Liver (tissue), 9 donors: ENCODE results near the gene TRIM71. TPM values are rescaled to one million over a fixed set of nuclear protein-coding genes. Genes with fewer than 3 reads are reported as not detected.

Experiments
- DNase-seq: peaks from one replicate; pipeline ENCODE4 v3.0.0-alpha.2; 2017; ENCODE audit warnings: low spot score
- H3K27ac ChIP-seq, 2 donors: one replicate each; pipeline ENCODE4 v1.7.0; 2013; ENCODE audit warnings: inconsistent platforms in 2 of 2, low read length in 2 of 2, control low read depth in 1 of 2, low read depth in 1 of 2, mild to moderate bottlenecking in 1 of 2
- H3K27me3 ChIP-seq, 4 donors: one replicate each; pipeline versions ENCODE4 v1.6.1 to v1.7.0; 2013; ENCODE audit warnings: low read length in 3 of 4, inconsistent platforms in 1 of 4, mild to moderate bottlenecking in 1 of 4, moderate library complexity in 1 of 4; ENCODE audit not compliant: control insufficient read depth in 4 of 4, insufficient read depth in 4 of 4
- H3K36me3 ChIP-seq, 4 donors: one replicate each; pipeline versions ENCODE4 v1.6.1 to v1.7.0; 2013; ENCODE audit warnings: low read length in 3 of 4, mild to moderate bottlenecking in 3 of 4, low read depth in 1 of 4, moderate library complexity in 1 of 4; ENCODE audit not compliant: control insufficient read depth in 4 of 4, insufficient read depth in 3 of 4
- H3K4me1 ChIP-seq, 4 donors: one replicate each; pipeline versions ENCODE4 v1.6.1 to v1.7.0; 2013; ENCODE audit warnings: low read length in 3 of 4, mild to moderate bottlenecking in 3 of 4, moderate library complexity in 1 of 4; ENCODE audit not compliant: control insufficient read depth in 4 of 4, insufficient read depth in 4 of 4
- H3K4me3 ChIP-seq, 3 donors: one replicate each; pipeline versions ENCODE4 v1.6.1 to v1.7.0; 2013; ENCODE audit warnings: low read length in 3 of 3, control low read depth in 1 of 3, low read depth in 1 of 3, mild to moderate bottlenecking in 1 of 3
- H3K9ac ChIP-seq, 2 donors: one replicate each; pipeline ENCODE4 v1.7.0; 2013; ENCODE audit warnings: low read length in 2 of 2, mild to moderate bottlenecking in 2 of 2, moderate library complexity in 2 of 2, control low read depth in 1 of 2, low read depth in 1 of 2
- H3K9me3 ChIP-seq, 4 donors: one replicate each; pipeline versions ENCODE4 v1.6.1 to v1.7.0; 2013; ENCODE audit warnings: low read length in 3 of 4; ENCODE audit not compliant: control insufficient read depth in 4 of 4
- ATF3 ChIP-seq: IDR thresholded peaks from 2 replicates; pipeline ENCODE4 v1.6.1; 2016; ENCODE audit warnings: antibody characterized with exemption
- CTCF ChIP-seq: fragments of 150-350 bp; IDR thresholded peaks from 2 replicates; pipeline ENCODE4 v1.5.1; 2017; ENCODE audit warnings: improper control_type of control experiment, low read depth, low read length; ENCODE audit not compliant: missing input control
- FOXA1 ChIP-seq: IDR thresholded peaks from 2 replicates; pipeline ENCODE4 v1.6.1; 2016; ENCODE audit warnings: antibody characterized with exemption
- GABPA ChIP-seq, 2 donors: IDR thresholded peaks in 1 of 2; conservative IDR thresholded peaks in 1 of 2; 2 replicates each; pipeline ENCODE4 v1.6.1; 2016; ENCODE audit warnings: antibody characterized with exemption in 2 of 2, mild to moderate bottlenecking in 1 of 2, moderate library complexity in 1 of 2
- HNF4A ChIP-seq, 2 donors: conservative IDR thresholded peaks; 2 replicates each; pipeline ENCODE4 v1.6.1; 2016; ENCODE audit warnings: antibody characterized with exemption in 2 of 2, mild to moderate bottlenecking in 2 of 2
- HNF4G ChIP-seq: IDR thresholded peaks from 2 replicates; pipeline ENCODE4 v1.6.1; 2016; ENCODE audit warnings: antibody characterized with exemption
- NR2F2 ChIP-seq: IDR thresholded peaks from 2 replicates; pipeline ENCODE4 v1.6.1; 2016; ENCODE audit warnings: antibody characterized with exemption
- RAD21 ChIP-seq, 2 donors: IDR thresholded peaks; 2 replicates each; pipeline ENCODE4 v1.6.1; 2016; ENCODE audit warnings: antibody characterized with exemption in 2 of 2, mild to moderate bottlenecking in 2 of 2
- SP1 ChIP-seq: IDR thresholded peaks from 2 replicates; pipeline ENCODE4 v1.6.1; 2018; ENCODE audit warnings: antibody characterized with exemption, mild to moderate bottlenecking
- TAF1 ChIP-seq: conservative IDR thresholded peaks from 2 replicates; pipeline ENCODE4 v1.6.1; 2016; ENCODE audit warnings: antibody characterized with exemption, mild to moderate bottlenecking
- WGBS: extraction: QIAGEN DNeasy Blood & Tissue Kit; methylation state at CpG from one replicate; pipeline ENCODE4 v1.1.7; 2013; 5-methylcytosine and 5-hydroxymethylcytosine counted together
- polyA plus RNA-seq, 2 donors: library from polyadenylated mRNA; stranded (reverse) in 1 of 2; unstranded in 1 of 2; fragments of 200-250 nt in 1 of 2; fragments of >200 nt in 1 of 2; fragmentation: Nextera tagmentation in 1 of 2; extraction: Ambion mirVana in 1 of 2; gene quantifications; one replicate each; pipeline versions ENCODE4 v1.2.1 to v1.2.3, GENCODE V29; 2013 to 2015
- total RNA-seq, 2 donors: library from RNA; depleted of rRNA; stranded (reverse); fragments of >200 nt; gene quantifications; one replicate each; pipeline ENCODE4 v1.2.3, GENCODE V29; 2014
- TF ChIP-seq, protein P1 (sequence below): IDR thresholded peaks from 2 replicates; pipeline ENCODE4 v1.6.1; 2016; ENCODE audit warnings: antibody characterized with exemption
- donor health status: healthy.
- donor health status: healthy.
- donor health status: healthy.
- donor health status: healthy.
- donor health status: healthy.

The TRIM71 gene
- total and polyA plus RNA-seq, 4 donors: under 0.01 to 9.1 TPM; not detected in 2

DNA sequence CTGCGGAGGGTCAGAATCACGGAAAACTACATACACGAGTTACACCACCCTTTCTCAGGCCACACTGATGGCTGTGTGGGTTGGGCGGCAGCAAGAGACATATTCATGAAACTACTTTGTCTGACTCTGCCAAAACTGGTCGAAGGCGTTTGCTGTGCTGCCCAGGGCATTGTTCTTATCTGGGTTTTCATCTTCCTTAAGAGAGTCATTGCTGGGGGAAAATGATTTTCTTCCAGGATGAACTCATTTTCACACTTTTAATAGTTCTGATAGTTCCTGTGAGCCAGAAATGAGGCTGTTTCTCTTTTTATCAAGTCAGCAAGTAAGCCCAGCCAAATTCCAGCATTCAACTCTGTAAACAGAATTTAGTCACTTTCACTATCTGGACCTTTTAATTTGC, 47.6 kb downstream of the TRIM71 start:
- H3K36me3 ChIP-seq: no peaks in the 10 kb centered on the region
- H3K4me3 ChIP-seq: no peak overlapping the region
- no peaks in the 10 kb centered on the region for H3K4me1 ChIP-seq
- no peaks in the 10 kb centered on the region for H3K9me3 ChIP-seq
- no peak overlapping the region for H3K9ac ChIP-seq
- 49% methylated on average over 6 of the region's 6 CpGs for WGBS
- no peak for DNase-seq
- TF ChIP-seq, protein P1, sequence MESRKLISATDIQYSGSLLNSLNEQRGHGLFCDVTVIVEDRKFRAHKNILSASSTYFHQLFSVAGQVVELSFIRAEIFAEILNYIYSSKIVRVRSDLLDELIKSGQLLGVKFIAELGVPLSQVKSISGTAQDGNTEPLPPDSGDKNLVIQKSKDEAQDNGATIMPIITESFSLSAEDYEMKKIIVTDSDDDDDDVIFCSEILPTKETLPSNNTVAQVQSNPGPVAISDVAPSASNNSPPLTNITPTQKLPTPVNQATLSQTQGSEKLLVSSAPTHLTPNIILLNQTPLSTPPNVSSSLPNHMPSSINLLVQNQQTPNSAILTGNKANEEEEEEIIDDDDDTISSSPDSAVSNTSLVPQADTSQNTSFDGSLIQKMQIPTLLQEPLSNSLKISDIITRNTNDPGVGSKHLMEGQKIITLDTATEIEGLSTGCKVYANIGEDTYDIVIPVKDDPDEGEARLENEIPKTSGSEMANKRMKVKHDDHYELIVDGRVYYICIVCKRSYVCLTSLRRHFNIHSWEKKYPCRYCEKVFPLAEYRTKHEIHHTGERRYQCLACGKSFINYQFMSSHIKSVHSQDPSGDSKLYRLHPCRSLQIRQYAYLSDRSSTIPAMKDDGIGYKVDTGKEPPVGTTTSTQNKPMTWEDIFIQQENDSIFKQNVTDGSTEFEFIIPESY: no peak
- no peak for TF ChIP-seq RAD21 (IDR thresholded peaks at IDR 0.05)
- no peaks in the 10 kb centered on the region for H3K27me3 ChIP-seq
- no peak overlapping the region for H3K27ac ChIP-seq

GRCh38 chr3:32866533-32866932, 48.7 kb downstream of the TRIM71 start:
- Histone ChIP-seq H3K36me3 (no peaks in the 10 kb centered on the region), H3K4me1 (no peaks in the 10 kb centered on the region), H3K27me3 (no peaks in the 10 kb centered on the region), H3K27ac (no peak overlapping the region), H3K9me3 (no peaks in the 10 kb centered on the region), H3K9ac (no peak overlapping the region), H3K4me3 (no peak overlapping the region)
- no peak for DNase-seq
- no peak for TF ChIP-seq TAF1
- TF ChIP-seq SP1: no peak
- TF ChIP-seq CTCF: no peak
- TF ChIP-seq HNF4A (conservative IDR thresholded peaks at IDR 0.05): no peak
- WGBS: 97% methylated on average over 5 of the region's 5 CpGs

- Histone ChIP-seq H3K9ac (no peak overlapping the region), H3K27ac (no peak overlapping the region), H3K4me1 (no peaks in the 10 kb centered on the region), H3K36me3 (no peaks in the 10 kb centered on the region), H3K9me3 (no peaks in the 10 kb centered on the region), H3K4me3 (no peak overlapping the region), H3K27me3 (no peaks in the 10 kb centered on the region)
- no peak for TF ChIP-seq GABPA (IDR thresholded peaks at IDR 0.05 in 1 of 2, conservative IDR thresholded peaks at IDR 0.05 in 1 of 2)
- TF ChIP-seq FOXA1: no peak
- TF ChIP-seq NR2F2: no peak
- TF ChIP-seq HNF4G: no peak
- no peak for TF ChIP-seq ATF3
- no peak for TF ChIP-seq RAD21 (IDR thresholded peaks at IDR 0.05)
- TF ChIP-seq SP1: no peak
- TF ChIP-seq TAF1: no peak
- WGBS: 77% methylated on average over 5 of the region's 5 CpGs
- DNase-seq: no peak
Observed at GRCh38 chr3:32867954-32868353, 50.2 kb downstream of the TRIM71 start.
